ENCODE measurements around the gene CRYBA1.
"Not testable (repeated sequence)": the region's sequence is repeated elsewhere in the genome, so short reads cannot be mapped to it uniquely, and the experiment has no call there.

CRYBA1 gene

DNA sequence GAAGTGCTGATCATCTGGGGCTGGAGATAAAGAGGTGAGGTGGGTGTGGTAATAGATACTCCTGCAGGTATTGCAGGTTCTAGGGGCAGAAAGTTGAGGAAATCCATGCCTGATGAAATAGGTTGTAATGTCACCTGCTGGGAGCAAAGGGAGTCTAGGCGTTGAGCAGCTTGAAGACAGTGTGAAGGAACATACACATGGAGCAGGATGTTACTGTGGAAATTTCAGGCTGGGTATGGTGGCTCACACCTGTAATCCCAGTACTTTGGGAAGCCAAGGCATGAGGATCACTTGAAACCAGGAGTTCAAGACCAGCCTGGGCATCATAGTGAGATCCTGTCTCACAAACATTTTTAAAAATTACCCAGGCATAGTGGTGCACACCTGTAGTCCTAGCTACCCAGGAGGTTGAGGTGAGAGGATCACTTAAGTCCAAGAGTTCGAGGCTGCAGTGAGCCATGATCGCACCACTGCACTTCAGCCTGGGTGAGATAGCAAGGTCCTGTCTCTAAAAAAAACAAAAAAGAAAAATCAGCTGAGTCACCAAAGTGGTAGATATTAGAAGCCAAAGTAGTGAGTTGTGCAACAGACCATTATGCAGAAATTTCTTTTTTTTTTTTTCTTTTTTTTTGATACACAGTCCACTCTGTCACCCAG, 9.1 kb upstream of the CRYBA1 start:
- DNase-seq (ENCODE audit: low read depth in 2 of 2) = no peak

- no peak for DNase-seq (ENCODE audit: low read depth in 2 of 2)
These were observed 8.4 kb upstream of the CRYBA1 start for GRCh38 chr17:29238133-29238850.

GRCh38 chr17:29240477-29240876, 6.2 kb upstream of the CRYBA1 start:
- DNase-seq (ENCODE audit: low read depth in 2 of 2) = no peak

- no peak for DNase-seq (ENCODE audit: low read depth in 2 of 2)
These were observed 5.4 kb upstream of the CRYBA1 start for GRCh38 chr17:29240968-29241963.

DNA sequence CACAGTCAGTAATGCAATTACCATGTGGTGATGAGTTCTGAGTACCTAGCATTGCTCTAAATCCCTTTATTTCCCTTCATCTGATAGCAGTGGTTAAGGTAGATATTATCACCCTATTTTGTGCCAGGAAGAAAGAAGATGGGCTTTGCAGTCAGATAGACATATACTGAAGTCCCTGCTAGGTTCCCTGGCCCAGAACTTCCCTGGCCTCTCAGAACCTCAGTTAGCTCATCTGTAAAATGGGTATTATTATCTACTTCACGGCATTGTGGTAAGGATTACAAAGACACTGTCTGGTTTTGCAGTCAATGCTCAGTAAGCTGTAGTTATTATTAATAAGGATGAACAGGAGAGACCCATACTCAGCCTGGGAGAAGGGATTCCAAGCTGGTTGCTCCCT, 4.6 kb upstream of the CRYBA1 start:
- DNase-seq (ENCODE audit: low read depth in 2 of 2) = no peak

DNA sequence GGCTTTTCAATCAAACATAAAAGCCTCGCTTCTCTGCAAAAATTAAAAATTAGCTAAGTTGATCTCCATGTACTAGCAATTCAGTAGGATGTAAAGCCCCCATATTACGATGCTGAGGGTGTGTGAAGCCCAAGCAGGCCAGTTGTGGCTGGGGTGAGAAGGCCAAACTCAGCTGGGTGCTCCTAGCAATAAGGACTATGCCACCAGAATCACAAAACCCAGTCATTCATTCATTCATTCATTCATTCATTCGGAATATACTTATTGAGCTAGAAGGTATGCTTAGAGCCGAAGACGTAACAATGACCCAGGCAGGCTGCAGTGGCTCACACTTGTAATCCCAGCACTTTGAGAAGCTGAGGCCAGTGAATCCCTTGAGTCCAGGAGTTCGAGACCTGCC, 3.9 kb upstream of the CRYBA1 start:
- no peak for DNase-seq (ENCODE audit: low read depth in 2 of 2)

- DNase-seq (ENCODE audit: low read depth in 2 of 2) = no peak
These were observed 2.9 kb upstream of the CRYBA1 start for GRCh38 chr17:29243792-29244191.

DNA sequence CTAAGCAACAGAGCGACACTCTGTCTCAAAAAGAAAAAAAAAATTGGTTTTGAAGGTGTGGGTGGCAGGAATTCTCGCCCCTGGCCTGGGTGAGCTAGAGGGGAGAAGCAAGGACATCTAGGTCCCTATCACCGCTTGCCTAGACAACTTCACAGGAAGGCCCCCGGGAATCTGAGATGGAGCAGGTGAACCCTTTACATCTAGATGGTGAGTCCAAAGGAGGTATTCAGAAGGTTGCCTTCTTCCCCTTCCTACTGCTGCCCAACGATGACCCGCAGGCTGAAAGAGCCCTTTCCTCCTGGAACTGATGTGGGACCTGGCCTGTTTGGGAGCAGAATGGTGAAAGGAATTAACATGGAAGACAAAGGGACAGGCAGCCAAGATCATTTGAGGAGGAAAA, 1.3 kb upstream of the CRYBA1 start:
- DNase-seq (ENCODE audit: low read depth in 2 of 2) = no peak

GRCh38 chr17:29247219-29247618, 560 bp downstream of the CRYBA1 start:
- DNase-seq (ENCODE audit: low read depth in 2 of 2) = no peak

- no peak for DNase-seq (ENCODE audit: low read depth in 2 of 2)
These were observed 2.2 kb downstream of the CRYBA1 start for GRCh38 chr17:29248845-29249244.

- no peak for DNase-seq (ENCODE audit: low read depth in 2 of 2)
These were observed 4.0 kb downstream of the CRYBA1 start for GRCh38 chr17:29250666-29251065.

- no peak for DNase-seq (ENCODE audit: low read depth in 2 of 2)
These were observed 4.5 kb downstream of the CRYBA1 start for GRCh38 chr17:29251184-29251583.

GRCh38 chr17:29252101-29252791, 5.6 kb downstream of the CRYBA1 start:
- no peak for DNase-seq (ENCODE audit: low read depth in 2 of 2)

DNA sequence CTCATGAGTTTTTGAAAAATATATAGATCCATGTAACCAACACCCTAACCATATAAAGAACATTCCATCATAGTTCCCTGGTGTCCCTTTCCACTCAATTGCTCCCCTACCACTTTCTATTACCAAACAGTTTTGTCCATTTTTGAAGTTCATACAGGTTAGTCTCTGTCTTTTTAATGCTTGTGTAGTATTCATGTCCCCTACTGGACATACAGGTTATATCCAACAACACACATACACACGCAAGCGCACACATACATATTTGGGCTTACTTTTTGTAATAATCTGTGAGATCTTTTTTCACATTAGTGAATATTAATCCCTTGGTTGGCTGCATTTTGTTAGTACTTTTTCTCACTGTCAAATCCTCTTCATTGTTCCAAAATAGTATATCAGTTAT, 6.4 kb downstream of the CRYBA1 start:
- DNase-seq (ENCODE audit: low read depth in 2 of 2) = no peak

DNA sequence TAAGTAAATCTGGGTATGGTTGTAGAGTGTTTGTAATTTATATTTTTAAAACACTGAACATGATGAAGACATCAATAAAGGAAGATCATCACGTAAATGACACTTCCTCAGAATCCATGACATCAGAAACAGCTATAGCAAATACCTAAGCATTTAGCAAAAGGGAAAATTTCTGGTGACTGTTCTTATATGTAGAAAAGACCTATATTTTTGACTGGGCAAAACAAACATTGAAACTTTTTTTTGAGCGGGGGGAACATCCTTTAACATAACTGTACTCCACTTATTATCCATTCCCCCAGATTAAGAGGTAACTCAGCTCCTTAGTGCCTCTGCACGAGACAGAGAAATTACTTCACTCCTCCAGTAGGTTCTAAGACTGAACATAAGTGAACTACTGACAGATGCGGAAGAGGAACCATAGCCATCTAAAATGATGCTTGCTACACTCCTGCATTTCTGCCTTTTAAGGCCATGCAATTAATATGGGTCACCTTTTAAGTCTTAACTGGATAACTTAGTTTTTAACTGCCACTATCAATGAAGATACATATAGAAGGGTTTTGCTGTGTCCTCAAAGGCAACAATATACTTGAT, 9.4 kb downstream of the CRYBA1 start:
- DNase-seq (ENCODE audit: low read depth in 2 of 2) = no peak

GRCh38 chr17:29256735-29257466, 10.2 kb downstream of the CRYBA1 start:
- DNase-seq (ENCODE audit: low read depth in 2 of 2) = no peak

DNA sequence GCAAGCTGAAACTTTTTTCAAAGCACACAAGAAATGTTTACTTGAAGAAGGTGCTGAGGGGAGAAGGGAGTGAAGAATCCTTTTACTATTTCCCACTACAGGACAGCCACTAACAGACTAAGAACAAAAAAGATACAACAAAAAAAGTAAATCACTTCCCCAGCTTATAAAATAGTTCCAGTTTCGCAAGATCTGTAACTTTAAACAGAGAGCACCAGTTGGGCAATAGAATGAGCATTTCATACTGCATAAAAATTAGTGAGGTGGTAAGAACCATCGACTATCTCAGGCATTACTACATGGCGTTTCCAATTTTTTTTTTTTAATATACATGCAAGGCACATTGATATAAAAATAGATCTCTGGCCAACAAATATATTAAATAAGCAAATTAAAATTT, 11.1 kb downstream of the CRYBA1 start:
- no peak for DNase-seq (ENCODE audit: low read depth in 2 of 2)

DNA sequence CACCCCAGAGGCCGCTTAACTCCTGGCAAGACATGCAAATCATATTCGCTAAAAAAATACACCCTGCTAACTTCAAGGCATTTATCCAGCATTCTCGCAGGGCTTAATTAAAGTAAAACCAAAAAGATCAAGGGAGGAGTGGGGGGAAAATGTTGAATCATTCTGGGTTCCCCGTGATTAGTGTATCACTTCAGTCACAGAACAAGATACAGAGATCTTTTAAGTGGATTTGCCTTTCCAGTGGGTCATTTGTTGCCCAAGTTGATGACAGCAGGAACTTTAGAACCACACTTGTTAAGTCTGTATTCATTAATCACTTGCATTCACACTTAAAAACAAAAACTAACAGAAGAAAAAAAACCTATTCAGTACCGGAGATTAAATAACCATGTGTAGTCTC, 17.3 kb downstream of the CRYBA1 start:
- DNase-seq (ENCODE audit: low read depth in 2 of 2) = no peak

GRCh38 chr17:29271980-29272379, 25.3 kb downstream of the CRYBA1 start:
- DNase-seq (ENCODE audit: low read depth in 2 of 2) = not testable (repeated sequence)

- DNase-seq (ENCODE audit: low read depth in 2 of 2) = no peak
These were observed 27.3 kb downstream of the CRYBA1 start for GRCh38 chr17:29273924-29274323.

- no peak for DNase-seq (ENCODE audit: low read depth in 2 of 2)
These were observed 32.0 kb downstream of the CRYBA1 start for GRCh38 chr17:29278692-29279091.
